H1 (cell line): Measurements from ENCODE around the gene MIEF2. TPM values are rescaled to one million over a fixed set of nuclear protein-coding genes. Genes with fewer than 3 reads are reported as not detected.

Source experiments
- CTCF ChIA-PET: fragments of 300-600 bp; sonication (Branson Sonifier 250); formaldehyde crosslinking; loops from one replicate; lab custom pipeline; 2021; ENCODE audit not compliant: partially characterized antibody; lab: Charles Lee
- POLR2A ChIA-PET: fragments of 300-600 bp; sonication (Branson Sonifier 250); formaldehyde crosslinking; loops from one replicate; lab custom pipeline; 2021; ENCODE audit warnings: inconsistent platforms; ENCODE audit not compliant: partially characterized antibody; lab: Charles Lee
- DNase-seq, 2 experiments: peaks; one replicate each; pipeline versions ENCODE4 v3.0.0 to v3.0.0-alpha.2; 2010 to 2022; ENCODE audit warnings: low spot score in 2 of 2, low read depth in 1 of 2, mixed read lengths in 1 of 2
- FAIRE-seq: peaks from 2 replicates; lab custom pipeline; 2011; peaks lifted over from hg19 to GRCh38; lab: Jason Lieb, UNC
- H2AFZ ChIP-seq: 2 replicates; pipeline ENCODE4 v1.8.1; 2012; ENCODE audit warnings: low read length, inconsistent platforms
- H2AK5ac ChIP-seq: 2 replicates; pipeline ENCODE4 v1.6.1; 2013; ENCODE audit warnings: low read depth, low read length
- H2BK120ac ChIP-seq: replicated peaks from 2 replicates; pipeline ENCODE3; 2013; ENCODE audit warnings: low read depth, low read length, inconsistent platforms
- H2BK12ac ChIP-seq: 2 replicates; pipeline ENCODE4 v1.6.1; 2013; ENCODE audit warnings: low read depth, low read length
- H2BK15ac ChIP-seq: 2 replicates; pipeline ENCODE4 v1.6.1; 2013; ENCODE audit warnings: low read length
- H2BK20ac ChIP-seq: 2 replicates; pipeline ENCODE4 v1.6.1; 2013; ENCODE audit warnings: low read length
- H2BK5ac ChIP-seq: 2 replicates; pipeline ENCODE4 v1.6.1; 2013; ENCODE audit warnings: low read depth, low read length
- H3K14ac ChIP-seq: 2 replicates; pipeline ENCODE4 v1.6.1; 2013; ENCODE audit warnings: inconsistent platforms; ENCODE audit not compliant: insufficient read length
- H3K18ac ChIP-seq: 2 replicates; pipeline ENCODE4 v1.6.1; 2013; ENCODE audit warnings: low read length; ENCODE audit errors: extremely low read depth
- H3K23ac ChIP-seq: 2 replicates; pipeline ENCODE4 v1.6.1; 2013; ENCODE audit warnings: inconsistent platforms; ENCODE audit not compliant: insufficient read length
- H3K23me2 ChIP-seq: 2 replicates; pipeline ENCODE4 v1.6.1; 2013; ENCODE audit warnings: low read depth, low read length
- H3K27ac ChIP-seq: 2 replicates; pipeline ENCODE4 v1.6.1; 2011; ENCODE audit warnings: low read depth, low read length, inconsistent platforms
- H3K27me3 ChIP-seq, 4 experiments: replicated peaks in 1 of 4; 1 replicate in 1 of 4; 2 replicates in 3 of 4; pipeline versions ENCODE4 v1.6.1 to v1.8.1; 2011 to 2013; ENCODE audit warnings: low read length in 3 of 4, mild to moderate bottlenecking in 3 of 4, inconsistent platforms in 2 of 4, mixed read lengths in 2 of 4, moderate library complexity in 1 of 4; ENCODE audit not compliant: control insufficient read depth in 3 of 4, insufficient read depth in 3 of 4; ENCODE audit errors: extremely low read depth in 1 of 4
- H3K36me3 ChIP-seq, 4 experiments: 2 replicates each; pipeline versions ENCODE4 v1.6.1 to v1.8.1; 2011 to 2013; ENCODE audit warnings: mild to moderate bottlenecking in 4 of 4, low read length in 3 of 4, moderate library complexity in 2 of 4, control low read depth in 1 of 4, inconsistent platforms in 1 of 4; ENCODE audit not compliant: insufficient read depth in 4 of 4, control insufficient read depth in 2 of 4
- H3K4ac ChIP-seq: replicated peaks from 2 replicates; pipeline ENCODE3; 2013; ENCODE audit warnings: low read length, low read depth, mixed read lengths, inconsistent platforms; ENCODE audit not compliant: insufficient read length
- H3K4me1 ChIP-seq, 4 experiments: replicated peaks in 1 of 4; 1 replicate in 1 of 4; 2 replicates in 3 of 4; pipeline versions ENCODE4 v1.6.1 to v1.8.1; 2011 to 2013; ENCODE audit warnings: low read length in 3 of 4, inconsistent platforms in 2 of 4, mixed read lengths in 1 of 4; ENCODE audit not compliant: insufficient read depth in 4 of 4, control insufficient read depth in 3 of 4
- H3K4me2 ChIP-seq, 2 experiments: 2 replicates each; pipeline versions ENCODE4 v1.6.1 to v1.8.1; 2011 to 2013; ENCODE audit warnings: low read depth in 2 of 2, low read length in 2 of 2, control low read depth in 1 of 2, inconsistent platforms in 1 of 2, mild to moderate bottlenecking in 1 of 2; ENCODE audit not compliant: insufficient read depth in 1 of 2
- H3K4me3 ChIP-seq, 4 experiments: fragments of 200-600, 300-600 bp in 1 of 4; sonication (generic), shearing (Covaris generic), sonication (Bioruptor Twin) in 1 of 4; 2 replicates each; pipeline versions ENCODE4 v1.5.1 to v1.8.1; 2011 to 2016; ENCODE audit warnings: low read length in 4 of 4, low read depth in 3 of 4, control low read depth in 2 of 4, inconsistent platforms in 2 of 4, mild to moderate bottlenecking in 2 of 4, mixed read lengths in 1 of 4, moderate library complexity in 1 of 4; ENCODE audit not compliant: insufficient read depth in 2 of 4; ENCODE audit errors: extremely low read depth in 1 of 4
- H3K56ac ChIP-seq: replicated peaks from 2 replicates; pipeline ENCODE3; 2013; ENCODE audit warnings: low read depth, mild to moderate bottlenecking, mixed read lengths, low read length, inconsistent platforms; ENCODE audit not compliant: insufficient read length
- H3K79me1 ChIP-seq: 2 replicates; pipeline ENCODE4 v1.6.1; 2013; ENCODE audit warnings: low read depth, low read length, control low read depth
- H3K79me2 ChIP-seq, 2 experiments: 2 replicates each; pipeline versions ENCODE4 v1.6.1 to v1.8.1; 2012 to 2013; ENCODE audit warnings: low read length in 2 of 2, mild to moderate bottlenecking in 2 of 2, inconsistent platforms in 1 of 2; ENCODE audit not compliant: insufficient read depth in 2 of 2, control insufficient read depth in 1 of 2
- H3K9ac ChIP-seq, 4 experiments: replicated peaks in 1 of 4; 1 replicate in 1 of 4; 2 replicates in 3 of 4; pipeline versions ENCODE4 v1.6.1 to v1.8.1; 2011 to 2013; ENCODE audit warnings: low read depth in 3 of 4, low read length in 3 of 4, control low read depth in 2 of 4, mild to moderate bottlenecking in 2 of 4, moderate library complexity in 2 of 4, inconsistent platforms in 1 of 4; ENCODE audit errors: extremely low read depth in 1 of 4
- H3K9me3 ChIP-seq, 2 experiments: 2 replicates each; pipeline versions ENCODE4 v1.6.1 to v1.8.1; 2012 to 2013; ENCODE audit warnings: mild to moderate bottlenecking in 2 of 2, moderate library complexity in 2 of 2, control low read depth in 1 of 2, inconsistent platforms in 1 of 2, low read depth in 1 of 2, low read length in 1 of 2, mixed read lengths in 1 of 2; ENCODE audit not compliant: insufficient read depth in 2 of 2
- H4K20me1 ChIP-seq, 2 experiments: replicated peaks in 1 of 2; 2 replicates each; pipeline versions ENCODE3 to v1.8.1; 2011 to 2013; ENCODE audit warnings: inconsistent platforms in 2 of 2, low read length in 2 of 2, mild to moderate bottlenecking in 1 of 2; ENCODE audit not compliant: insufficient read depth in 2 of 2, control insufficient read depth in 1 of 2
- H4K5ac ChIP-seq: 2 replicates; pipeline ENCODE4 v1.6.1; 2013; ENCODE audit warnings: low read length, low read depth, mixed read lengths, inconsistent platforms; ENCODE audit not compliant: insufficient read length
- H4K8ac ChIP-seq: 2 replicates; pipeline ENCODE4 v1.8.0; 2013; ENCODE audit warnings: mild to moderate bottlenecking, moderate library complexity, low read length, inconsistent platforms; ENCODE audit not compliant: insufficient read depth; ENCODE audit errors: extremely low read depth
- H4K91ac ChIP-seq: replicated peaks from 2 replicates; pipeline ENCODE3; 2013; ENCODE audit warnings: low read length, mixed read lengths, inconsistent platforms; ENCODE audit not compliant: insufficient read length
- ATF3 ChIP-seq: IDR thresholded peaks from 2 replicates; pipeline ENCODE4 v1.6.1; 2011; ENCODE audit warnings: low read depth, mild to moderate bottlenecking, low read length; ENCODE audit not compliant: insufficient read depth
- CTBP2 ChIP-seq: IDR thresholded peaks from 2 replicates; pipeline ENCODE4 v1.7.0; 2011; ENCODE audit warnings: borderline replicate concordance, mild to moderate bottlenecking, moderate library complexity, mixed read lengths, low read length; ENCODE audit not compliant: insufficient read depth, insufficient read length
- CTCF ChIP-seq, 3 experiments: IDR thresholded peaks; 1 replicate in 2 of 3; 2 replicates in 1 of 3; pipeline versions ENCODE4 v1.5.1 to v1.6.1; 2011; ENCODE audit warnings: low read length in 3 of 3, mild to moderate bottlenecking in 3 of 3, inconsistent platforms in 2 of 3, low read depth in 1 of 3, moderate library complexity in 1 of 3; ENCODE audit not compliant: insufficient read depth in 1 of 3; ENCODE audit errors: control extremely low read depth in 1 of 3
- GABPA ChIP-seq: IDR thresholded peaks from 2 replicates; pipeline ENCODE4 v1.6.1; 2011; ENCODE audit warnings: mild to moderate bottlenecking, low read length, moderate library complexity, borderline replicate concordance; ENCODE audit not compliant: insufficient read depth
- GTF2F1 ChIP-seq: IDR thresholded peaks from 2 replicates; pipeline ENCODE4 v1.6.1; 2012; ENCODE audit warnings: low read depth, low read length, improper control_type of control experiment, borderline replicate concordance
- POLR2A ChIP-seq, 2 experiments: IDR thresholded peaks; 1 replicate in 1 of 2; 2 replicates in 1 of 2; pipeline ENCODE4 v1.6.1; 2011; ENCODE audit warnings: low read depth in 2 of 2, low read length in 2 of 2, mild to moderate bottlenecking in 2 of 2; ENCODE audit errors: control extremely low read depth in 1 of 2
- SAP30 ChIP-seq: fragments of 300-600 bp; sonication (generic); IDR thresholded peaks from 2 replicates; pipeline ENCODE4 v1.7.1; 2012; ENCODE audit warnings: low read length, moderate library complexity, mild to moderate bottlenecking, inconsistent platforms; ENCODE audit not compliant: insufficient read depth, insufficient replicate concordance
- SP1 ChIP-seq: IDR thresholded peaks from 2 replicates; pipeline ENCODE4 v1.6.1; 2011; ENCODE audit warnings: low read depth, low read length
- SP4 ChIP-seq: IDR thresholded peaks from 2 replicates; pipeline ENCODE4 v1.6.1; 2012; ENCODE audit warnings: low read length, inconsistent platforms
- ZNF274 ChIP-seq: IDR thresholded peaks from 2 replicates; pipeline ENCODE4 v1.7.0; 2012; ENCODE audit warnings: low read length, borderline replicate concordance; ENCODE audit errors: extremely low read depth
- WGBS, 2 experiments: shearing (Covaris generic) in 1 of 2; methylation state at CpG; one replicate each; pipeline versions ENCODE4 v1.1.6 to v1.1.7; 2013 to 2015; ENCODE audit warnings: low lambda C conversion rate in 2 of 2, mixed read lengths in 2 of 2, inconsistent platforms in 1 of 2, low coverage in 1 of 2, missing lambda C conversion rate in 1 of 2; ENCODE audit not compliant: insufficient replicate concordance in 2 of 2, insufficient coverage in 1 of 2, insufficient read length in 1 of 2; ENCODE audit errors: extremely low coverage in 1 of 2, missing lambda C conversion rate in 1 of 2; 5-methylcytosine and 5-hydroxymethylcytosine counted together
- polyA plus RNA-seq, 7 experiments: library from polyadenylated mRNA; depleted of rRNA in 3 of 7; stranded (reverse) in 5 of 7; unstranded in 2 of 7; fragments of >200 nt in 5 of 7; fragments of 200-250 nt in 2 of 7; gene quantifications; 1 replicate in 5 of 7; 2 replicates in 1 of 7; 4 replicates in 1 of 7; pipeline versions ENCODE4 v1.2.1 to v1.2.3, GENCODE V29; 2011 to 2013; ENCODE audit warnings: missing spikeins in 2 of 7, mixed read lengths in 2 of 7
- total RNA-seq: library from RNA; stranded (reverse); fragmentation: NEBNext Ultra II Directional; extraction: Animal tissue kit (Norgen Biotek cat#: 25700); gene quantifications from 2 replicates; pipeline ENCODE4 v1.2.1, GENCODE V29; 2021

Gene MIEF2
- total and polyA plus RNA-seq, 2 of the 8 experiments (the other 6 are each of a cell fraction or from before 2014, with no cell fraction given) = 9.9 to 24.9 TPM

GRCh38 chr17:18229254-18229653 is 31.2 kb upstream of the MIEF2 start:
- Histone ChIP-seq H3K27ac (no peak overlapping the region), H2BK120ac (no peak overlapping the region), H2BK15ac (no peak overlapping the region), H2BK5ac (no peak overlapping the region), H4K5ac (no peak overlapping the region), H4K91ac (no peak overlapping the region), H3K56ac (no peak overlapping the region), H2AFZ (no peak overlapping the region), H3K27me3 (no peaks in the 10 kb centered on the region), H3K79me2 (peaks cover 8 to 67% of the 10 kb centered on the region in 2 experiments), H3K23ac (no peak overlapping the region), H3K9me3 (no peaks in the 10 kb centered on the region), H3K79me1 (peaks cover 50% of the 10 kb centered on the region), H3K9ac (no peak overlapping the region), H4K20me1 (peaks cover 17 to 31% of the 10 kb centered on the region in 2 experiments), H3K4me1 (peaks cover 0 to 14% (median 9%) of the 10 kb centered on the region in 4 experiments; a peak in 6 of 7 replicates), H3K4me2 (no peak overlapping the region), H3K36me3 (peaks cover 7 to 18% (median 9%) of the 10 kb centered on the region in 4 experiments; a peak in 5 of 8 replicates), H3K23me2 (peaks cover 11% of the 10 kb centered on the region), H2AK5ac (no peak overlapping the region), H3K18ac (no peak overlapping the region), H3K4me3 (no peak overlapping the region), H4K8ac (no peak overlapping the region), H3K4ac (no peak overlapping the region), H2BK20ac (no peak overlapping the region), H3K14ac (no peak overlapping the region), H2BK12ac (no peak overlapping the region)
- DNase-seq = no peak
- WGBS, 2 experiments = 92% methylated on average over 4 of the region's 4 CpGs; no CpG with 5 or more reads in 1 of the 2 experiments
- no peak for FAIRE-seq
- ChIA-PET POLR2A (interaction anchor here (1.3 to 3.6 kb wide), 4 partner anchors 12 to 46 kb away, joined by 4 to 14 read pairs (median 11); partner anchors contain the start of genes ALKBH5, FLII and MIEF2), CTCF (interaction anchor here (0.5 to 8.4 kb wide), 8 partner anchors 13 to 780 kb away, joined by 3 to 76 read pairs (median 4); no protein-coding TSS in a partner anchor)
- no peak for TF ChIP-seq GTF2F1
- no peak for TF ChIP-seq SAP30
- TF ChIP-seq POLR2A (IDR thresholded peaks at IDR 0.05; ENCODE audit: control extremely low read depth in 1 of 2, low read depth in 2 of 2, low read length in 2 of 2) = no peak
- no peak for TF ChIP-seq ATF3
- TF ChIP-seq SP1 = no peak
- TF ChIP-seq ZNF274 = no peak
- no peak for TF ChIP-seq SP4
- TF ChIP-seq CTCF (IDR thresholded peaks at IDR 0.05; ENCODE audit: control extremely low read depth in 1 of 3, insufficient read depth in 1 of 3, low read depth in 1 of 3, low read length in 3 of 3) = no peak
- TF ChIP-seq GABPA = no peak
- TF ChIP-seq CTBP2 = no peak
